B cell (primary cell): ENCODE measurements around the gene CLSTN2. TPM values are rescaled to one million over a fixed set of nuclear protein-coding genes. Genes with fewer than 3 reads are reported as not detected.

Source experiments
- ATAC-seq: fragments of 200-7000 bp; cut with Tn5 transposase; one replicate; pipeline ENCODE4 v1.10.0; 2021; ENCODE audit warnings: low read depth, mild to moderate bottlenecking, moderate number of reproducible peaks, moderate library complexity
- CTCF ChIA-PET: fragments of 350-600 bp; sonication (Branson Sonifier 250); formaldehyde crosslinking; loops from one replicate; lab custom pipeline; 2021; ENCODE audit warnings: antibody characterized with exemption, inconsistent platforms; lab: Charles Lee
- POLR2A ChIA-PET: fragments of 350-600 bp; sonication (Branson Sonifier 250); formaldehyde crosslinking; loops from one replicate; lab custom pipeline; 2021; ENCODE audit warnings: antibody characterized with exemption; lab: Charles Lee
- DNase-seq: peaks from one replicate; pipeline ENCODE4 v3.0.0; 2013
- H2AFZ ChIP-seq: 2 replicates; pipeline ENCODE4 v1.6.1; 2012; ENCODE audit warnings: mild to moderate bottlenecking, low read depth, low read length; ENCODE audit not compliant: insufficient read depth, poor library complexity, severe bottlenecking
- H3K27ac ChIP-seq, 2 donors: 1 replicate in 1 of 2; 2 replicates in 1 of 2; pipeline ENCODE4 v1.5.1; 2012 to 2013; ENCODE audit warnings: low read length in 2 of 2, mild to moderate bottlenecking in 2 of 2, moderate library complexity in 1 of 2
- H3K27me3 ChIP-seq, 4 experiments: fragments of 200-600 bp in 1 of 4; sonication (generic) in 1 of 4; replicated peaks in 1 of 4; 1 replicate in 2 of 4; 2 replicates in 2 of 4; pipeline versions ENCODE4 v1.6.1 to v1.7.0; 2013 to 2016; ENCODE audit warnings: low read length in 3 of 4, mild to moderate bottlenecking in 2 of 4, mixed read lengths in 1 of 4, moderate library complexity in 1 of 4; ENCODE audit not compliant: insufficient read depth in 4 of 4, control insufficient read depth in 3 of 4; ENCODE audit errors: control extremely low read depth in 1 of 4
- H3K36me3 ChIP-seq, 2 experiments: replicated peaks in 1 of 2; 1 replicate in 1 of 2; 2 replicates in 1 of 2; pipeline versions ENCODE4 v1.6.1 to v1.7.1; 2013; ENCODE audit warnings: low read length in 1 of 2; ENCODE audit not compliant: insufficient read depth in 2 of 2, control insufficient read depth in 1 of 2; ENCODE audit errors: control extremely low read depth in 1 of 2, extremely low read depth in 1 of 2
- H3K4me1 ChIP-seq, 2 donors: fragments of 200-600 bp in 1 of 2; sonication (generic) in 1 of 2; 1 replicate in 1 of 2; 2 replicates in 1 of 2; pipeline versions ENCODE4 v1.5.1 to v1.6.1; 2013 to 2017; ENCODE audit warnings: low read length in 2 of 2; ENCODE audit not compliant: control insufficient read depth in 2 of 2, insufficient read depth in 2 of 2
- H3K4me2 ChIP-seq: replicated peaks from 2 replicates; pipeline ENCODE3; 2012; ENCODE audit warnings: mild to moderate bottlenecking, low read depth, low read length; ENCODE audit not compliant: poor library complexity, severe bottlenecking
- H3K4me3 ChIP-seq, 5 experiments: fragments of 200-600 bp in 1 of 5; sonication (generic) in 1 of 5; 1 replicate in 3 of 5; 2 replicates in 2 of 5; pipeline versions ENCODE4 v1.5.1 to v1.7.0; 2011 to 2016; ENCODE audit warnings: low read length in 4 of 5, mild to moderate bottlenecking in 4 of 5, low read depth in 2 of 5, control low read depth in 1 of 5, moderate library complexity in 1 of 5; ENCODE audit not compliant: insufficient read depth in 1 of 5; ENCODE audit errors: control extremely low read depth in 1 of 5, extremely low read depth in 1 of 5
- H3K79me2 ChIP-seq: fragments of 200-600 bp; sonication (generic); one replicate; pipeline ENCODE4 v1.6.0; 2016; ENCODE audit warnings: low read length; ENCODE audit not compliant: control insufficient read depth, insufficient read depth
- H3K9ac ChIP-seq: fragments of 200-600 bp; sonication (generic); 2 replicates; pipeline ENCODE4 v1.6.1; 2017; ENCODE audit warnings: mild to moderate bottlenecking, low read length, moderate library complexity
- H3K9me3 ChIP-seq, 3 donors: one replicate each; pipeline versions ENCODE4 v1.6.1 to v1.7.1; 2013; ENCODE audit warnings: low read length in 2 of 3; ENCODE audit not compliant: control insufficient read depth in 2 of 3, insufficient read depth in 1 of 3; ENCODE audit errors: control extremely low read depth in 1 of 3
- H4K20me1 ChIP-seq: 2 replicates; pipeline ENCODE4 v1.6.0; 2012; ENCODE audit warnings: mild to moderate bottlenecking, low read length; ENCODE audit not compliant: insufficient read depth, control insufficient read depth, poor library complexity, severe bottlenecking
- H3K27ac Mint-ChIP-seq: one replicate; pipeline ENCODE4 v1.8.0; 2021; ENCODE audit warnings: mixed read lengths
- H3K27me3 Mint-ChIP-seq: one replicate; pipeline ENCODE4 v1.8.0; 2021; ENCODE audit warnings: mixed read lengths
- H3K4me1 Mint-ChIP-seq: one replicate; pipeline ENCODE4 v1.8.0; 2021; ENCODE audit warnings: mixed read lengths
- H3K4me3 Mint-ChIP-seq: one replicate; pipeline ENCODE4 v1.8.0; 2021; ENCODE audit warnings: mixed read lengths
- H3K9me3 Mint-ChIP-seq: one replicate; pipeline ENCODE4 v1.8.0; 2022; ENCODE audit warnings: mixed read lengths; ENCODE audit not compliant: insufficient read depth
- CTCF ChIP-seq: fragments of 200-600 bp; IDR thresholded peaks from one replicate; pipeline ENCODE4 v1.8.0; 2022; ENCODE audit warnings: antibody characterized with exemption, mild to moderate bottlenecking
- EZH2 ChIP-seq: IDR thresholded peaks from 2 replicates; pipeline ENCODE4 v1.6.1; 2012; ENCODE audit warnings: borderline replicate concordance, low read depth, mild to moderate bottlenecking, moderate library complexity, low read length; ENCODE audit not compliant: insufficient read depth, poor library complexity, severe bottlenecking
- WGBS: methylation state at CpG from one replicate; pipeline ENCODE4 v1.1.5; 2013; ENCODE audit warnings: missing lambda C conversion rate; ENCODE audit not compliant: insufficient coverage; 5-methylcytosine and 5-hydroxymethylcytosine counted together
- intact Hi-C: fragments of 100-400 bp; cut with micrococcal nuclease; formaldehyde crosslinking; loops from one replicate; pipeline ENCODE4 v1.10.0; 2022
- polyA plus RNA-seq: library from polyadenylated mRNA; depleted of rRNA; stranded (reverse); fragments of >200 nt; gene quantifications from 2 replicates; pipeline ENCODE4 v1.2.3, GENCODE V29; 2012
- small RNA-seq: library from RNA; depleted of rRNA; stranded (forward); fragments of <200 nt; gene quantifications from one replicate; pipeline ENCODE3, GENCODE V24; 2012; ENCODE audit warnings: low replicate concordance, low read depth; ENCODE audit not compliant: insufficient read length
- total RNA-seq, 2 donors: library from RNA; stranded (reverse); fragments of 120-200 nt in 1 of 2; gene quantifications; 1 replicate in 1 of 2; 2 replicates in 1 of 2; pipeline versions ENCODE4 v1.2.3 to v1.2.4, GENCODE V29; 2013 to 2022

CLSTN2 gene
- total and polyA plus RNA-seq, 2 donors (not counting 1 experiment from before 2014, with no cell fraction given): not detected

- H4K20me1 ChIP-seq: no peaks in the 10 kb centered on the region
- H3K27me3 Mint-ChIP-seq: peaks cover 6% of the 10 kb centered on the region
- no peaks in the 10 kb centered on the region for H3K36me3 ChIP-seq
- no peak overlapping the region for H3K27ac Mint-ChIP-seq
- no peak overlapping the region for H3K4me2 ChIP-seq
- DNase-seq (no peak), ATAC-seq (no peak)
- H3K4me3 Mint-ChIP-seq: no peak overlapping the region
- WGBS: 100% methylated on average over 2 of the region's 7 CpGs
- H3K4me1 Mint-ChIP-seq: no peaks in the 10 kb centered on the region
- H3K9ac ChIP-seq: no peak overlapping the region
- intact Hi-C loops: no loop called here
- no peaks in the 10 kb centered on the region for H3K9me3 Mint-ChIP-seq
- TF ChIP-seq EZH2 (no peak), CTCF (no peak)
- H3K4me1 ChIP-seq: no peaks in the 10 kb centered on the region
- no peaks in the 10 kb centered on the region for H3K9me3 ChIP-seq
- no peaks in the 10 kb centered on the region for H3K27me3 ChIP-seq
- no peaks in the 10 kb centered on the region for H3K79me2 ChIP-seq
- H3K4me3 ChIP-seq: no peak overlapping the region
- no peak overlapping the region for H3K27ac ChIP-seq
- CTCF ChIA-PET: no interaction called here
- POLR2A ChIA-PET: no interaction called here
- no peak overlapping the region for H2AFZ ChIP-seq
Observed at GRCh38 chr3:140626856-140627255, 691.9 kb downstream of the CLSTN2 start.

Small RNA genes within 50 kb of the gene (small RNA-seq; reads per million reads assigned to genes)
- gene AC048346.1: not detected
